B cell (primary cell): Measurements from ENCODE around the gene OPTN.
"Not testable (repeated sequence)": the region's sequence is repeated elsewhere in the genome, so short reads cannot be mapped to it uniquely, and the experiment has no call there.

Experiments used
- CTCF ChIP-seq: fragments of 200-600 bp; IDR thresholded peaks from one replicate; pipeline ENCODE4 v1.8.0; 2022; ENCODE audit warnings: antibody characterized with exemption, mild to moderate bottlenecking
- EZH2 ChIP-seq: IDR thresholded peaks from 2 replicates; pipeline ENCODE4 v1.6.1; 2012; ENCODE audit warnings: borderline replicate concordance, low read depth, mild to moderate bottlenecking, moderate library complexity, low read length; ENCODE audit not compliant: insufficient read depth, poor library complexity, severe bottlenecking

- not testable (repeated sequence) for TF ChIP-seq CTCF, EZH2
These were observed 16.3 kb upstream of the OPTN start for GRCh38 chr10:13083700-13084099.
